A549 (cell line): ENCODE measurements around the gene MINDY2.

ENCODE experiments used
- BCL3 ChIP-seq: fragments of >200 bp; sonication (Bioruptor Twin); formaldehyde crosslinking; IDR thresholded peaks from 3 replicates; pipeline ENCODE4 v1.6.1; 2016
- CHD2 ChIP-seq: fragments of 150-350 bp; IDR thresholded peaks from 2 replicates; pipeline ENCODE4 v1.6.1; 2014; ENCODE audit warnings: low read length; ENCODE audit not compliant: partially characterized antibody
- CTCF ChIP-seq: fragments of >200 bp; sonication (Bioruptor Twin); formaldehyde crosslinking; IDR thresholded peaks from 3 replicates; pipeline ENCODE4 v1.5.1; 2016
- FOSL2 ChIP-seq, 2 experiments: fragments of 450-650 bp in 1 of 2; fragments of >200 bp in 1 of 2; sonication (Bioruptor Twin) in 1 of 2; formaldehyde crosslinking; IDR thresholded peaks; 2 replicates each; pipeline versions ENCODE4 v1.5.0 to v1.6.1; 2016 to 2020; ENCODE audit warnings: mild to moderate bottlenecking in 1 of 2, moderate library complexity in 1 of 2
- HDAC2 ChIP-seq: fragments of 200-600 bp; sonication (generic); IDR thresholded peaks from 2 replicates; pipeline ENCODE4 v1.6.1; 2016
- MAFK ChIP-seq: fragments of 450-650 bp; IDR thresholded peaks from 2 replicates; pipeline ENCODE4 v1.6.1; 2014; ENCODE audit not compliant: partially characterized antibody
- MAZ ChIP-seq: fragments of 150-350 bp; IDR thresholded peaks from 2 replicates; pipeline ENCODE4 v1.6.1; 2014; ENCODE audit warnings: antibody characterized with exemption, low read depth, low read length, borderline replicate concordance
- POLR2A ChIP-seq: IDR thresholded peaks from 2 replicates; pipeline ENCODE4 v1.6.1; 2012; ENCODE audit warnings: mild to moderate bottlenecking, low read length

GRCh38 chr15:58777107-58777506, 6.0 kb downstream of the MINDY2 start:
- TF ChIP-seq HDAC2 (no peak), CTCF (no peak), CHD2 (no peak), MAZ (no peak), MAFK (no peak), POLR2A (no peak), BCL3 (no peak), FOSL2 (IDR thresholded peaks at IDR 0.05) (no peak), FOSL2 (CRISPR knock-in tag; IDR thresholded peaks at IDR 0.05) (no peak)
